ENCODE measurements around the gene SLC30A5.
"Not testable (repeated sequence)": the region's sequence is repeated elsewhere in the genome, so short reads cannot be mapped to it uniquely, and the experiment has no call there.

The SLC30A5 gene

GRCh38 chr5:69093771-69094482 lies at the start of gene SLC30A5:
SLC30A5 (plus strand) TSS chr5:69094014; CDS start chr5:69094256, 242 bp downstream.
- DNase-seq = peak; percentile 78

- not testable (repeated sequence) for DNase-seq
These were observed 48.6 kb upstream of the SLC30A5 start for GRCh38 chr5:69045213-69045612.

GRCh38 chr5:69046375-69046957 lies 47.3 kb upstream of the SLC30A5 start:
- no peak for DNase-seq

GRCh38 chr5:69048230-69048629 lies 45.6 kb upstream of the SLC30A5 start:
- DNase-seq = no peak

- DNase-seq = no peak
These were observed 44.7 kb upstream of the SLC30A5 start for GRCh38 chr5:69049151-69049550.

GRCh38 chr5:69049796-69050195 lies 44.0 kb upstream of the SLC30A5 start:
- no peak for DNase-seq

- no peak for DNase-seq
These were observed 43.6 kb upstream of the SLC30A5 start for GRCh38 chr5:69050214-69050613.

GRCh38 chr5:69052181-69052580 lies 41.6 kb upstream of the SLC30A5 start:
- DNase-seq = no peak

- DNase-seq = no peak
These were observed 18.9 kb upstream of the SLC30A5 start for GRCh38 chr5:69074664-69075521.

- no peak for DNase-seq
These were observed 18.2 kb upstream of the SLC30A5 start for GRCh38 chr5:69075522-69076179.

GRCh38 chr5:69078921-69079540 lies 14.8 kb upstream of the SLC30A5 start:
- no peak for DNase-seq

GRCh38 chr5:69079556-69079955 lies 14.3 kb upstream of the SLC30A5 start:
- no peak for DNase-seq

GRCh38 chr5:69083412-69083811 lies 10.4 kb upstream of the SLC30A5 start:
- DNase-seq = no peak

- DNase-seq = no peak
These were observed 9.6 kb upstream of the SLC30A5 start for GRCh38 chr5:69084195-69084594.

- no peak for DNase-seq
These were observed 8.9 kb upstream of the SLC30A5 start for GRCh38 chr5:69084903-69085302.

- DNase-seq = no peak
These were observed 7.6 kb upstream of the SLC30A5 start for GRCh38 chr5:69086206-69086605.

- not testable (repeated sequence) for DNase-seq
These were observed 5.8 kb upstream of the SLC30A5 start for GRCh38 chr5:69088006-69088405.

GRCh38 chr5:69090158-69090557 lies 3.7 kb upstream of the SLC30A5 start:
- no peak for DNase-seq

- DNase-seq = no peak
These were observed 2.0 kb upstream of the SLC30A5 start for GRCh38 chr5:69091771-69092170.

GRCh38 chr5:69092969-69093368 lies 845 bp upstream of the SLC30A5 start:
- no peak for DNase-seq

- DNase-seq = no peak
These were observed 5.5 kb downstream of the SLC30A5 start for GRCh38 chr5:69099302-69099701.

GRCh38 chr5:69103521-69103920 lies 9.7 kb downstream of the SLC30A5 start:
- no peak for DNase-seq
